IMR-90 (cell line): ENCODE measurements around the gene WDR90. TPM values are rescaled to one million over a fixed set of nuclear protein-coding genes. Genes with fewer than 3 reads are reported as not detected.

Experiments
- ATAC-seq: fragments of 200-7000 bp; cut with Tn5 transposase; 2 replicates; pipeline ENCODE4 v1.9.1; 2020; ENCODE audit warnings: low read depth, mild to moderate bottlenecking, moderate library complexity
- BruUV-seq: library from RNA; stranded (reverse); fragments of 400-500 nt; replicated peaks from 2 replicates; lab custom pipeline; 2021; lab: Mats Ljungman, UMichigan
- CTCF ChIA-PET: fragments of 300-600 bp; formaldehyde crosslinking; extraction: SDS; loops from one replicate; lab custom pipeline; 2021; ENCODE audit warnings: antibody characterized with exemption; lab: Yijun Ruan, JAX
- POLR2A ChIA-PET: fragments of 300-600 bp; sonication (Branson Sonifier 250); formaldehyde crosslinking; loops from one replicate; lab custom pipeline; 2022; ENCODE audit warnings: antibody characterized with exemption; ENCODE audit not compliant: unreplicated experiment; lab: Charles Lee
- DNase-seq: peaks from one replicate; pipeline ENCODE4 v3.0.0; 2013
- H2AFZ ChIP-seq: replicated peaks from 2 replicates; pipeline ENCODE3; 2013; ENCODE audit warnings: low read length, mild to moderate bottlenecking; ENCODE audit not compliant: poor library complexity
- H2AK5ac ChIP-seq: 2 replicates; pipeline ENCODE4 v1.6.1; 2013; ENCODE audit warnings: low read depth, low read length, inconsistent platforms
- H2AK9ac ChIP-seq: replicated peaks from 2 replicates; pipeline ENCODE3; 2013; ENCODE audit warnings: mild to moderate bottlenecking, low read depth, low read length, moderate library complexity; ENCODE audit not compliant: poor library complexity
- H2BK120ac ChIP-seq: 2 replicates; pipeline ENCODE4 v1.6.1; 2013; ENCODE audit warnings: low read depth, low read length, inconsistent platforms
- H2BK15ac ChIP-seq: 3 replicates; pipeline ENCODE4 v1.6.1; 2013; ENCODE audit warnings: low read depth, low read length, inconsistent platforms
- H2BK20ac ChIP-seq: 2 replicates; pipeline ENCODE4 v1.6.1; 2013; ENCODE audit warnings: low read depth, mild to moderate bottlenecking, inconsistent platforms, low read length, moderate library complexity
- H2BK5ac ChIP-seq: 2 replicates; pipeline ENCODE4 v1.6.1; 2013; ENCODE audit warnings: mild to moderate bottlenecking, low read depth, low read length, inconsistent platforms; ENCODE audit not compliant: poor library complexity, severe bottlenecking
- H3K14ac ChIP-seq: replicated peaks from 2 replicates; pipeline ENCODE4 v1.6.1; 2013; ENCODE audit warnings: low read depth, low read length, inconsistent platforms
- H3K18ac ChIP-seq: 2 replicates; pipeline ENCODE4 v1.6.1; 2013; ENCODE audit warnings: low read depth, low read length, control low read depth
- H3K23ac ChIP-seq: 2 replicates; pipeline ENCODE4 v1.6.1; 2013; ENCODE audit warnings: low read depth, low read length, inconsistent platforms
- H3K27ac ChIP-seq: 2 replicates; pipeline ENCODE4 v1.5.1; 2013; ENCODE audit warnings: mild to moderate bottlenecking, control low read depth, low read length; ENCODE audit not compliant: insufficient read depth
- H3K27me3 ChIP-seq: 2 replicates; pipeline ENCODE4 v1.6.1; 2013; ENCODE audit warnings: low read length; ENCODE audit not compliant: control insufficient read depth, insufficient read depth
- H3K36me3 ChIP-seq: 2 replicates; pipeline ENCODE4 v1.6.1; 2013; ENCODE audit warnings: low read length, mixed read lengths; ENCODE audit not compliant: control insufficient read depth, insufficient read depth
- H3K4ac ChIP-seq: 2 replicates; pipeline ENCODE4 v1.6.1; 2013; ENCODE audit warnings: low read depth, low read length, inconsistent platforms
- H3K4me1 ChIP-seq: 2 replicates; pipeline ENCODE4 v1.6.1; 2013; ENCODE audit warnings: low read length, mixed read lengths; ENCODE audit not compliant: control insufficient read depth, insufficient read depth
- H3K4me2 ChIP-seq: 2 replicates; pipeline ENCODE4 v1.6.1; 2013; ENCODE audit warnings: low read depth, mild to moderate bottlenecking, control low read depth, low read length, moderate library complexity
- H3K4me3 ChIP-seq: 2 replicates; pipeline ENCODE4 v1.5.1; 2013; ENCODE audit warnings: low read depth, mild to moderate bottlenecking, control low read depth, low read length, moderate library complexity; ENCODE audit not compliant: insufficient read depth
- H3K56ac ChIP-seq: 2 replicates; pipeline ENCODE4 v1.6.1; 2013; ENCODE audit warnings: low read length, inconsistent platforms; ENCODE audit not compliant: insufficient read depth; ENCODE audit errors: extremely low read depth
- H3K79me1 ChIP-seq, 2 experiments: 2 replicates each; pipeline ENCODE4 v1.6.1; 2013; ENCODE audit warnings: low read length in 2 of 2, inconsistent platforms in 1 of 2, low read depth in 1 of 2
- H3K9ac ChIP-seq: 2 replicates; pipeline ENCODE4 v1.6.1; 2013; ENCODE audit warnings: low read depth, low read length, control low read depth
- H3K9me1 ChIP-seq: 2 replicates; pipeline ENCODE4 v1.6.1; 2013; ENCODE audit warnings: low read length, inconsistent platforms; ENCODE audit not compliant: insufficient read depth
- H3K9me3 ChIP-seq: 2 replicates; pipeline ENCODE4 v1.6.1; 2013; ENCODE audit warnings: low read length; ENCODE audit not compliant: control insufficient read depth, insufficient read depth
- H4K20me1 ChIP-seq: 2 replicates; pipeline ENCODE4 v1.6.1; 2013; ENCODE audit warnings: low read length, inconsistent platforms; ENCODE audit not compliant: insufficient read depth
- H4K5ac ChIP-seq: 2 replicates; pipeline ENCODE4 v1.6.1; 2013; ENCODE audit warnings: mild to moderate bottlenecking, low read depth, low read length, control low read depth
- H4K8ac ChIP-seq, 2 experiments: 2 replicates each; pipeline ENCODE4 v1.6.1; 2013; ENCODE audit warnings: low read depth in 2 of 2, low read length in 2 of 2, control low read depth in 1 of 2, inconsistent platforms in 1 of 2
- H4K91ac ChIP-seq: 2 replicates; pipeline ENCODE4 v1.6.1; 2013; ENCODE audit warnings: low read depth, low read length, inconsistent platforms; ENCODE audit not compliant: insufficient read depth
- BHLHE40 ChIP-seq: fragments of 150-350 bp; IDR thresholded peaks from 2 replicates; pipeline ENCODE4 v1.6.1; 2016; ENCODE audit warnings: mild to moderate bottlenecking, low read depth, low read length
- FOS ChIP-seq: fragments of 150-350 bp; IDR thresholded peaks from 2 replicates; pipeline ENCODE4 v1.6.1; 2016; ENCODE audit warnings: low read depth, low read length
- MAFK ChIP-seq: IDR thresholded peaks from 2 replicates; pipeline ENCODE4 v1.6.1; 2012; ENCODE audit warnings: low read depth, low read length, improper control_type of control experiment
- RAD21 ChIP-seq: IDR thresholded peaks from 2 replicates; pipeline ENCODE4 v1.6.1; 2012; ENCODE audit warnings: low read length, improper control_type of control experiment
- WGBS, 2 experiments: methylation state at CpG; one replicate each; pipeline versions ENCODE4 v1.1.5 to v1.1.7; 2013; ENCODE audit warnings: missing lambda C conversion rate in 2 of 2; ENCODE audit not compliant: insufficient read length in 1 of 2; ENCODE audit errors: extremely low coverage in 2 of 2; 5-methylcytosine and 5-hydroxymethylcytosine counted together
- dilution Hi-C: fragments of 300-500 bp; cut with HindIII; formaldehyde crosslinking; loops from one replicate; pipeline ENCODE4 v1.14.3; 2018; ENCODE audit warnings: low sequenced_read_pairs; ENCODE audit not compliant: unreplicated experiment
- in situ Hi-C: fragments of 300-500 bp; cut with MboI; formaldehyde crosslinking; loops from 3 replicates; pipeline ENCODE4 v1.14.3; 2019; ENCODE audit warnings: low sequenced_read_pairs, inconsistent platforms, mixed read lengths
- intact Hi-C: fragments of 100-400 bp; cut with micrococcal nuclease; formaldehyde crosslinking; loops from 2 replicates; pipeline ENCODE4 v1.10.0; 2022
- polyA plus RNA-seq, 3 experiments: library from polyadenylated mRNA; depleted of rRNA; stranded (reverse); fragments of >200 nt; gene quantifications; 2 replicates each; pipeline ENCODE4 v1.2.3, GENCODE V29; 2012; ENCODE audit warnings: low replicate concordance in 1 of 3
- total RNA-seq: library from RNA; depleted of rRNA; stranded (reverse); fragments of >200 nt; gene quantifications from 2 replicates; pipeline ENCODE4 v1.2.3, GENCODE V29; 2012
- TF ChIP-seq, protein P1 (sequence below): fragments of 150-350 bp; IDR thresholded peaks from 2 replicates; pipeline ENCODE4 v1.6.1; 2017; ENCODE audit warnings: mild to moderate bottlenecking, antibody characterized with exemption, low read length, low read depth

WDR90 gene
- total and polyA plus RNA-seq, 2 of the 4 experiments (the other 2 are of a cell fraction) = 1.4 to 18.7 TPM

DNA sequence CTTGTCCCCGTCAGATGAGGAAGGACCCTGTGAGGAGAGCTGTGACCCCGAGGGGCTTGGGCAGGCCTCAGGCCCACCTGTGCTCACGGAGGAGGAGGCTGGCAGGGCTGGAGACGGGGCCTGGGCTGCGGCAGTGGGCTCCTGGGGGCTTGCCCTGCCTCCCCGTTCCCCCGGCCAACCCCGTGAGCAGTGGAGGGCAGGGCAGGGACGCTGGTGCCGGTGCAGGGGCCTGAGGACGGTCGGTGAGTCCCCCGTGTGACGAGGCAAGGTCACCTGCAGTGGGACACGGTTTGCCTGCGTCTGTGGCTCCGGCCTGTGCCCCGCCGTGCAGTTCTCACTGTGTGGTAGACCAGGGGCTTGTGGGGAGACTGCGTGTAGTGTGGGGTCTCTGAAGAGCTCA lies 10.5 kb downstream of the WDR90 start:
- peaks cover 4% of the 10 kb centered on the region for H3K36me3 ChIP-seq
- H3K9me3 ChIP-seq = no peaks in the 10 kb centered on the region
- H3K27me3 ChIP-seq = no peaks in the 10 kb centered on the region
- DNase-seq = no peak
- ChIA-PET CTCF (interaction anchor here (0.7 kb wide), 1 partner anchor 12 kb away, joined by 3 read pairs; no protein-coding TSS in a partner anchor), POLR2A (no interaction called here)
- H2AFZ ChIP-seq = no peak overlapping the region
- 90% methylated on average over 9 of the region's 20 CpGs; no CpG with 5 or more reads in 1 of the 2 experiments for WGBS, 2 experiments
- BruUV-seq = no TSS peak
- no peak overlapping the region for H3K56ac ChIP-seq
- in situ Hi-C loops (no loop called here), intact Hi-C loops (loop anchor here (2.0 kb wide), 1 partner anchor 81 kb away; no protein-coding TSS in a partner anchor), dilution Hi-C loops (no loop called here)
- H3K4me2 ChIP-seq = no peak overlapping the region
- no peak overlapping the region for H4K5ac ChIP-seq
- no peak overlapping the region for H3K4me3 ChIP-seq
- H3K14ac ChIP-seq = no peak overlapping the region
- no peak overlapping the region for H2BK5ac ChIP-seq
- no peak overlapping the region for H2AK9ac ChIP-seq
- no peak overlapping the region for H2BK20ac ChIP-seq
- TF ChIP-seq FOS = no peak
- TF ChIP-seq, protein P1, sequence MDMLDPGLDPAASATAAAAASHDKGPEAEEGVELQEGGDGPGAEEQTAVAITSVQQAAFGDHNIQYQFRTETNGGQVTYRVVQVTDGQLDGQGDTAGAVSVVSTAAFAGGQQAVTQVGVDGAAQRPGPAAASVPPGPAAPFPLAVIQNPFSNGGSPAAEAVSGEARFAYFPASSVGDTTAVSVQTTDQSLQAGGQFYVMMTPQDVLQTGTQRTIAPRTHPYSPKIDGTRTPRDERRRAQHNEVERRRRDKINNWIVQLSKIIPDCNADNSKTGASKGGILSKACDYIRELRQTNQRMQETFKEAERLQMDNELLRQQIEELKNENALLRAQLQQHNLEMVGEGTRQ = no peak
- TF ChIP-seq BHLHE40 = no peak
- no peak for TF ChIP-seq MAFK
- no peak for TF ChIP-seq RAD21
- peaks cover 5% of the 10 kb centered on the region for H3K4me1 ChIP-seq
- H3K23ac ChIP-seq = no peak overlapping the region
- no peak overlapping the region for H4K8ac ChIP-seq
- H3K79me1 ChIP-seq = no peaks in the 10 kb centered on the region
- H3K9me1 ChIP-seq = no peaks in the 10 kb centered on the region
- no peaks in the 10 kb centered on the region for H4K20me1 ChIP-seq
- no peak for ATAC-seq
- no peak overlapping the region for H3K9ac ChIP-seq
- H2AK5ac ChIP-seq = no peak overlapping the region
- no peak overlapping the region for H2BK120ac ChIP-seq
- no peak overlapping the region for H2BK15ac ChIP-seq
- H4K91ac ChIP-seq = no peak overlapping the region
- no peak overlapping the region for H3K27ac ChIP-seq
- H3K4ac ChIP-seq = no peak overlapping the region
- no peak overlapping the region for H3K18ac ChIP-seq
